ENCODE measurements around the gene TGM3. TPM values are rescaled to one million over a fixed set of nuclear protein-coding genes. Genes with fewer than 3 reads are reported as not detected.

TGM3 gene
- total and polyA plus RNA-seq, 9 donors = 0.04 to 0.46 (median 0.15) TPM; not detected in 4

DNA sequence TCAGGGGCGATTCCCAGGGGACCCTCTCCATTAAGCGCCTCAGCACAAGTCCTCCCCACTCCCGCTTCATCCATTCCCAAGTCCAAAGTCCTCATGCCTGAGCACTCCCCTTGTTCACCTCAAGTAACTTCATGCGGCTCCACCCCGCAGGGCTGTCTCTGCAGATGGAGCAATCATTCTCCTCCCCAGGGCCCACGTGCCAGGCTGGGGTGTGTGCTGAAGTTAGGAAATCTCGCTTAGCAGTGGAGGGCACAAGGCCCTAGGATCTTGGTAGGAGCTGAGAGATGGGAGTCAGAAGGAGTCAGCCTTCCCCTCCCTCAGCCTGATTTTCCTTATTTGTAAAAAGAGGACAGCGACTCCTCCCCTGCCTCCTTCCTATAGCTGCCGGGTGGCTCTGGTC is 3.5 kb downstream of the TGM3 start:
- Histone ChIP-seq H3K4me3 (no peak overlapping the region), H3K27ac (no peak overlapping the region), H3K36me3 (no peaks in the 10 kb centered on the region), H3K27me3 (no peaks in the 10 kb centered on the region), H3K4me1 (ENCODE audit: insufficient read depth) (no peaks in the 10 kb centered on the region), H3K9me3 (no peaks in the 10 kb centered on the region)
- no peak for TF ChIP-seq CTCF (IDR thresholded peaks at IDR 0.05)
- intact Hi-C loops (cut with DNase I) = no loop called here
- WGBS, 3 donors = 45 to 54% (median 51%) methylated on average over 9 of the region's 9 CpGs
- no peak for DNase-seq

GRCh38 chr20:2300002-2300401 is 4.2 kb downstream of the TGM3 start:
- Histone ChIP-seq H3K36me3 (no peaks in the 10 kb centered on the region), H3K9me3 (no peaks in the 10 kb centered on the region), H3K27me3 (no peaks in the 10 kb centered on the region), H3K4me1 (ENCODE audit: insufficient read depth) (no peaks in the 10 kb centered on the region), H3K27ac (no peak overlapping the region), H3K4me3 (no peak overlapping the region)
- TF ChIP-seq POLR2A (IDR thresholded peaks at IDR 0.05) = no peak
- DNase-seq = no peak
- intact Hi-C loops (cut with DNase I) = loop anchor here in 1 of 4 donors (10.0 kb wide), 1 partner anchor 55 kb away; no protein-coding TSS in a partner anchor

GRCh38 chr20:2300420-2300819 is 4.6 kb downstream of the TGM3 start:
- H3K36me3 ChIP-seq = no peaks in the 10 kb centered on the region
- no peaks in the 10 kb centered on the region for H3K9me3 ChIP-seq
- no peak for DNase-seq
- no peak overlapping the region for H3K27ac ChIP-seq
- H3K4me1 ChIP-seq (ENCODE audit: insufficient read depth) = no peaks in the 10 kb centered on the region
- 69 to 83% (median 77%) methylated on average over 3 of the region's 3 CpGs for WGBS, 3 donors
- H3K4me3 ChIP-seq = no peak overlapping the region
- H3K27me3 ChIP-seq = no peaks in the 10 kb centered on the region
- TF ChIP-seq EP300 (IDR thresholded peaks at IDR 0.05) (no peak), POLR2A (IDR thresholded peaks at IDR 0.05) (no peak), CTCF (IDR thresholded peaks at IDR 0.05) (no peak)
- intact Hi-C loops (cut with DNase I) = loop anchor here in 1 of 4 donors (10.0 kb wide), 1 partner anchor 56 kb away; no protein-coding TSS in a partner anchor

DNA sequence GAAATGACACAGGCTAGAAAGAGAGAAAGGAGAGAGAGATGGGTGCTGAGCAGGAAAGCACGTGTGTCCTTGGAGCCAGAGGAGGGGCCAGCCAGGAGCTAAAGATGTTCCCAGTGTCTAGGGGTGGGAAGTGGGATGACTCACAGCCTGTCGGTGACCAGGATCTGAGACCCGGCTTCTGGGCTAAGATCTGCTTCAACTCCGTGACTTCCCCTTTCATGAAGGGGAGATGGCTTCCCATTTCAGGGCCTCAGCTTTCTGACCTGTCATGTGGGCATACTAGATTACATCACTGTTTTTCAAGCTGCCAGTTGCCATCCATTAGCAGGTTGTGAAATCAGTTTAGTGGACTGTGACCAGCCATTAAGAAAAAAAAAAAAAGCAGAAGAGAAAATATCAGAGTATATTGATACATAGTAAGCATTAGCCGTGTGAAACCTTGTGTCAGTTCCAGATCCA is 5.4 kb downstream of the TGM3 start:
- Histone ChIP-seq H3K9me3 (no peaks in the 10 kb centered on the region), H3K27me3 (no peaks in the 10 kb centered on the region), H3K4me1 (ENCODE audit: insufficient read depth) (no peaks in the 10 kb centered on the region), H3K27ac (no peak overlapping the region), H3K36me3 (no peaks in the 10 kb centered on the region), H3K4me3 (no peak overlapping the region)
- TF ChIP-seq POLR2A (IDR thresholded peaks at IDR 0.05) = no peak
- DNase-seq = no peak
- 36 to 42% (median 39%) methylated on average over 5 of the region's 5 CpGs for WGBS, 3 donors
- intact Hi-C loops (cut with DNase I) = loop anchor here in 1 of 4 donors (10.0 kb wide), 1 partner anchor 56 kb away; no protein-coding TSS in a partner anchor

DNA sequence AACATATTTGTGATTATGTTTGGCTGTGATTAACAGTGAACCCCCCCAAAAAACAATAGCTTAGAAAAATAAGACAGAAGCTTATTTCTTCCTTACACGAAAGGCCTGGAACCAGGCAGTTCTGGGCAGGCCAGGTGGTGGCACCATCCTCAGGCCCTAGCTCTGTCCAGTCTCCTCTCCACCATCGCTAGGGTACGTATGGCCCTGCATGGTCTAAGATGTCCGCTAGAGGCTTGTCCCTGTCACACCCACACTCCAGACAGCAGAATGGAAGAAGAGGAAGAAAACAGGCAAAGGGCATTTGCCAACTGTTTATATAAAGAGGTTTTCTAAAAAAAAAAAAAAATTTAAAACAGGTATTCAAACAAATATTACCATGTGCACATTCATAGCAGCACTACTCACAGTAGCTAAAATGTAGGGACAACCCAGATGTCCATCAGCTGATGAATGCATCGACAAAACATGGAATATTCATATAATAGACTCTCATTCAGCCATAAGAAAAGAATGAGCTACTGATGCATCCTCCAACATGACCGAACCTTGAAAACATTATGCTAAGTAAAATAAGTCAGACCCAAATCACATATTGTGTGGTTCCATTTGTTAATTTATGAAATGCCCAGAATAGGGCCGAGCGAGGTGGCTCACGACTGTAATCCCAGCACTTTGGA is 6.7 kb downstream of the TGM3 start:
- intact Hi-C loops (cut with DNase I) = loop anchor here in 1 of 4 donors (10.0 kb wide), 1 partner anchor 58 kb away; no protein-coding TSS in a partner anchor
- TF ChIP-seq POLR2A (IDR thresholded peaks at IDR 0.05) (no peak), EP300 (IDR thresholded peaks at IDR 0.05) (no peak), CTCF (IDR thresholded peaks at IDR 0.05) (no peak)
- Histone ChIP-seq H3K4me3 (no peak overlapping the region), H3K27me3 (no peaks in the 10 kb centered on the region), H3K36me3 (no peaks in the 10 kb centered on the region), H3K27ac (no peak overlapping the region), H3K9me3 (no peaks in the 10 kb centered on the region), H3K4me1 (ENCODE audit: insufficient read depth) (no peaks in the 10 kb centered on the region)
- DNase-seq = no peak
- WGBS, 3 donors = 66 to 69% (median 68%) methylated on average over 9 of the region's 9 CpGs
